ENCODE data around the gene LRMDA.

Gene LRMDA

DNA sequence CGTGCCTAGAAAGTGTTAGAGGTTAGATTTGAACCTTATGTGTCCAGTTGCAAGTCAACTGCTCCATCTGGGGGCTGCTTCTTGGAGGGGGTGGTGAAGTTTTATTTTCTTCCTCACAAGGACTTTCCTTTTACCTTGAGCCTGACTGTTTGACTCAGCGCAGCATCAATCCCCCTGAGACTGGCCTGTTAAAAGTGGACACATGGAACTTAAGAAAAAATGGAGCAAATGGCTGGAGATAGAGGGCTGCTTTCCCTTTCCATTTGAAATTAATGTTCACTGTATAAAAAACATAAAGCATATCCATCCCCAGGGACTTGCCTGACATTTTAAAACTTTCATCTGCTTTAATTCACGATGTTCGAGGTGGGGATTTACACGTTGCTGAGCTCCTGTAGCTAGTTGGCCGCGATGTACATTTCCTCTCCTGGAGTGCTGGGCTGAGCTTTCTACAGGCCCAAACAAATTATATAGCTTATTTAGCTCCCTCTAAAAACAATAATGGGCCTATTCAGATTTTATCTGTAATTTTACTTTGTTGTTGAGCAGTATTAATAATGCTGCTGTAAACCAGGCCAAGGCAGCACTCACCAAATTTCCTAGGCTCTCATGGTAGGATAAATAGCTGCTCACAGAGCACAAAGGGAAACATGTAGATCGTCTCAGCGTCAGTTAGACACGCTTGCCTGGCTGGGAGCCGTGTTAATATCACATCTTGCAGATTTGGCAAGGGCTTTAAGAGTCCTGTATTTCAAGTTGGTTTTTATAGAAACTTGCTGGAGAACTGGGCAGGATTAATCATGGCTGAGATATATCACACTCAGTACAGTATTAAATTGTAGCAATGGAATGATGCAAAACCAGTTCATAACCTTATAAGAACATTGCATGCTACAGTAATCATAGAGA, 251.5 kb downstream of the LRMDA start:
- peak in 1 of 2 experiments; percentile 44 for DNase-seq

DNA sequence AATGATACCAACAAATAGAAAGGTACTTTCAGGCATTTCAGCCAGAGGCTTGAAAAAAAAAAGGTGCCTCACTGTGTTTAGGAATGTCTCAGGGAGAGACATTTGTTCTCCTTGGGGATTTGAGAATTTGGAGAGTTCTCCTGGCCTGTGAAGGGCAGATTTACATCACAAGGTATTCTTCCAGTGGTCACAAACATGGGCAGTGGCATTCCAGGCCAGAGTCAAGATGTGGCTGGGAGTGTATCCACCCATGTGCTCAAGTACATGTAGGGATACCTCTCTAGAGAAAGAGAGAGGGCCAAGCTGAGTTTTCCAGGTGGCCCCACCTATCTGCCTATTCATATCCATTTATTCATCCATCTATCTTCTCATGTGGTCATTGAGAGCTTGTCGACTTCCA, 253.8 kb downstream of the LRMDA start:
- DNase-seq = no peak

GRCh38 chr10:75688506-75689300, 257.3 kb downstream of the LRMDA start:
- DNase-seq = no peak

- peak; percentile 26 to 32 for DNase-seq
Measured at GRCh38 chr10:75693489-75693888, 262.1 kb downstream of the LRMDA start.

- DNase-seq = peak; percentile 64 to 76
Measured at GRCh38 chr10:75694269-75694668, 262.8 kb downstream of the LRMDA start.

- peak; percentile 56 for DNase-seq
Measured at GRCh38 chr10:75694790-75695189, 263.4 kb downstream of the LRMDA start.

- DNase-seq = no peak
Measured at GRCh38 chr10:75695994-75696393, 264.6 kb downstream of the LRMDA start.

DNA sequence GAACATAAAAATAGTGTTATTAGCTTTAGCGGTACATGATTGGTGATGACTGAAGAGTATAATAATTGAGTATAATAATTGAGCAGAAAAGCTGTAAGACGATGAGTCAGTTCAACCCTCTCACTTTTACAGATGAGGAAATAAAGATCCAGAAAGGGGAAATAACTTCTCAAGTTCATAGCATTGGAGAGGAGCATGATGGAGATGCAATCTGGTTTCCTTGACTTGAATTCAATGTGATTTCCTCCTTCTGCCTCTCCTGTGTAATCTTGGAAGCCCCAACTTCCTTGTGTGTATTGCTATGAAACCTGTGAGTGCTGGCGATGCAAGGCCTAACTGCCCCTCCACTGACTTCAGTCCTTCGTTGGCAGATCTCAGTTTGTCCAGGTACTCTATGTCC, 265.1 kb downstream of the LRMDA start:
- no peak for DNase-seq

DNA sequence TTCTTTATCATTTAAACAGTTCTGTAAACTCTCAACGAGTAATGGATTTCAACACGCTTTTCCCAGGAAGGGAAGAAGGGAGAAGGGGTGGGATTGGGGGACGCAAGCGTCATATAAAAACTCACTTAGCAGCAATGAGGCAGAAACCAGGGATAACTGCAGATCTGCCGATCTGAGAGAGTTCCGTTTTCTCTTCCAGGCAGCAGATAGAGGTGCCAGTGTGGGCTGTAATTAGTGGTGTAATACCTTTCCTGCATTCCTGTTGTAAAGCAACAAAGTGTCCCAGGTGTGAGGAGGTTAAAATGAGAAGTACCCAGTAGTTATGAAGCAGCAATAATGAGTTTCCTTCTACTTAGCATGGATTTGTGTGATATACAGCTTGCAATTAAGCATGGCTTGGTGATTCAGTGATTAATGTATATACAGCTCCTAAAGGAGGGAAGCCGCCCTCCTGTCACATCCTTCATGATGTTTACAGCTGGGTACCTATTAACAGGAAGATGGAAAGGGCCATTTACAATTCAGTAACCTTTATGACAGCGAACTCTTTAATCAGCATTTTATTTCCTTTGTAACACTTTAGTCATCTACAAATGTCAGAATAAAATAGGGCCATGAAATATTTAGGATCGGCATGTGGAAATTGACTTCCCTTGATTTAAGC, 271.9 kb downstream of the LRMDA start:
- DNase-seq = peak; percentile 50 to 63

DNA sequence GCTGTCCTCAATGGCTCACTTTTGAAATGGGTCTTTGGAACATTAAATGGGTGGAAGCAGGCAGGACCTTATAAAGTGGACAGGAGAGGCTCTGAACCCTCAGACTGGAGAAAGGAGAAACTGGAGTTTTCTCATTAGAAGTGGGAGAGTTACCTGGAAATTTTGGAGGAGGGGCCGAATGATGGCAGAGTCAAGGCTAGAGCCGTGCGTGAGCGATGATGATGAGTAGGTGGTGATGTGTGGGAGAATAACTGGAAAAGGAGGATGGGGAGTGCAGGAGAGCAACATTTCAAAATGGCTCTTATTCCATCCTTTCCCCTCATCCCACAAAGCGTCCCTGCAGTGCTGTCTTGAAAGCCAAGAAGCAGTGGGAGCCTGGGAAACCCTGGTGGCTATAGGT, 274.0 kb downstream of the LRMDA start:
- DNase-seq = no peak

DNA sequence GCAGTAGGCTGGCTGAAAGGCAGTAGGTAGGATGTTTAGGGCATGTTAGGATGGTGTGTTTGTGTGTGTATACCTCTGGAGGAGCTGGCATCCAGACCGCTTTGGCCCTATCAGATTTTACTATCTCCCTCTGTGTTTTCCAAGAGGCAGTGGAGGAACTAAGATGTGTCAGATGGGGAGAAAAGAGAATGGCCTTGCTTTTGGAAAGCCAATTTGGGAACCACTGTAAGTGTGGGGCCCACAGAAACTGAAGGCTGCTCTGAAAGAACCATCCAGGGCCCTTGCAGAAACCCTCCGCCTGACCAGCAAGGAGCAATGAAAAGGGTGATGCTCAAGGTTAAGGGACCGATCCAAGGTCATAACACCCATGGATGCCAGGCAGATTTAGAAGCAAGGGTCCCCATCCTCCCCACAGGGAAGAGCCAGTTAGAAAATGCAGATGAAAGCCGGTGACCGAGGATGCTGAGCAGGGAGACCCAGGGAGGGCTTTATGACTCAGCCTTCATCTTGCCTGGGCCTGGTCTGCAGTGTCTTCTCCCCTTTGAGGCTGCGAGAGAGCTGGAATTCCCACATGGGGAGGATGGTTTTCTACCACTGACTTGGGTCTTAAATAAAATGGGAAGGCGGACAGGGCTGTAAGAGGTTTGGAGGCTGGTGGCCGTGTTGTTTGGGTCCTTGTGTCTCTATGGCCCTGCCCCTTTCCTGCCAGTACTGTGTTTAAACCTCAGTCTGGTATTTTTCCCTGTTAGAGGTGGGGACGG, 275.8 kb downstream of the LRMDA start:
- DNase-seq = peak in 1 of 2 experiments; percentile 50

GRCh38 chr10:75708060-75708459, 276.6 kb downstream of the LRMDA start:
- peak; percentile 54 to 62 for DNase-seq

- peak; percentile 79 to 86 for DNase-seq
Measured at GRCh38 chr10:75709245-75709644, 277.8 kb downstream of the LRMDA start.

GRCh38 chr10:75709811-75710210, 278.4 kb downstream of the LRMDA start:
- peak in 1 of 2 experiments; percentile 66 for DNase-seq

DNA sequence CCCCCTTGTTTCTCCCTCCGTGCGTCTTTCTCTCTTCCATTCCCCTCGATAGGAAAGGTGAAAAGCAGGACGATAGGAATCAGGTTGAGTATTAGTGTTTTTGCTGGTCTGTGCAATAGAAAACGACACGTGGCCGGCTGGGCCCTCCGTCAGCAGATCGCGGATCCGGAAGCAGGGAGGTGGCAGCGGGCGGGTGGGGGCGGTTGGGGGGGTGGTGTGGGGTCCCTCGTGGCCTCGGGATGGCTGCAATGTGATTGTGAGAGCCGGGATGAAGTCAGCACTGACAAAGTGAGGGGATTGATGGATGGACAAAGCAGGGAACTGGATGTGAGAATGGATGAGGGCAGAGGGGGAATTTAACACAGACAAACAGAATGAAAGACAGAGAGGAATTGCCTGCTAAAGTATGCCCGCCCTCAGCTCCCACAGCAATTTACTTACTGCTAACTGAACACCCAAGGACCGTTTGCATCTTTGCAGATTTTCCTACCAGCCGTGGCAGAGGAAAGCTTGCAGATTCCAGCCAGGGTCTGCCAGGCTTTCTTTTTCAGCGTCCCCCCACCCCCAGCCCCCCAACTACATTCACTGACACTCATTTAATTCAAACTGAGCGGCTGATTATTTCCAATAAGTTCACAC, 280.9 kb downstream of the LRMDA start:
- DNase-seq = peak; percentile 70 to 89

DNA sequence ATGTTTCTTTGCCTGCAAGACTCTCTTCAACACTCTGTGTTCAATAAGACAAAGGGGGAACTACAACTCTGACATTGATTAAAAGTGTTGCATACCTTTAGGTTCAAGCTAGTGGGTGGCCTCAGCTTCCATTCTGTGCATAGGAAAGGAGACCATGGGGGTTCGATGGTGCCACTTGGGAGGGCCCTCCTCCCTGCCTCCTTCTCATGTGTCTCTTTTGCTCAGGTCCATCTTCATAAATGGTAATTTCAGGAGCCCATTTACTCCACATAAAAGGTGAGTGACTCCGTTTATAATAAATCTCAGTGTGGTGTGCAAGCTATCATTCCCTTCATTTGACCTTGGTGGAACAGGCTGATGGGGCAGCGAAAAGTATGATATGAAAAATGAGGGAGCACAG, 285.1 kb downstream of the LRMDA start:
- no peak for DNase-seq

DNA sequence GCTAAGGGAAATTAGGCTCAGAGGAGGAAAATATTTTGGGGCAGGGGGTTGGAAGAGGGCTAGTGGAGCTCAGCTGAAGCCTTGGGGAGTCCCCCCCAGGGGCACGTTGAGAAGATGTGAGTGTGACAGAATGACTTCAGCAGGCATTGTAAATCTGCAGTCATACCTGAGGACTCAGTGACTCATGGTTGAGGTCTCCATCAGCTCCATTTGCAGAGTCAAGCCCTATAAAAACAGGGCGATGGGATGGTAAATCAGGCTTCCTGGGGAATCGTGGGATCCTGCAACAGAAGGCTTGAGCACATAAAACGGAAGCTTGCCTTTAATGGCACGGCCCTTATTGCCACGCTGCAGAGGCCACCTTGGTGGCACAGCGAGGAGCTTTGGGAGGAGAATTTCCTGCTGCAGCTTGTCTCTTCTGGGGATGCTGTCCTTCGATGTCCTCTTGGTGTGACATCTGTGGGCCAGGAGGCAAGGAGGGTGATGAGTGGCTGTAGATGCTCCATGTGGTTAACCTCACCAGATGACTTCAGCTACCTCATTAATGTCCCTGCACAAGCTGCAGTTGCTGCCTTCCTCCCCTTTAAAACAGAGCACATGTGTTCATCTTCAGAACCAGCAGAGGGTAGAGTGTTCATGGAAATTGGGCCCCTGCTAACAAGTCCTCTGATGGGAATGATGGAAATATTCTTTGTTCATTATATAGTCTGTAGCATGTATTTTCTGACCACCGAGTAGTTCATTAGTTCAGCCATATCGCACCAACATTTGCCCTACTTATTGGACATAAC, 285.9 kb downstream of the LRMDA start:
- DNase-seq = peak; percentile 79 to 83

DNA sequence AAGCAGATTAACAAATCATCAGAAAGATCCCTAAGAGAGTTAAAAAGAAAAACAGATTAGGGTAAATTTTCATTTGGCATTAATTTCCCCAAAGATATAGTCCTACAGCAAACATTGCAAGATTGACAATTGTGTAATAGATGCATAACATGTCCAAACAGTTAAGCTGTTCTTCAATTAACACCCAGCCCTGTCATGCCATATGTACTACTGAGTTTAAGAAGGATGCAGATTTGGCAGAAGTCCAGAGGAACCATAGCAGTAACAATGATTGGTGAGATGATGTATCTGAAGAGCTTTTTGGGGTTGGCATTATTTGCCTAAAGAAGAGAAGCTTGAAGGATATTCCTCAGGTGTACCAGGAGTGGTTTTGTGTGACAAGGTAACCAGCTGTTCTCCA, 287.6 kb downstream of the LRMDA start:
- peak in 1 of 2 experiments; percentile 7 for DNase-seq

- DNase-seq = no peak
Measured at GRCh38 chr10:75720157-75720556, 288.7 kb downstream of the LRMDA start.

GRCh38 chr10:75722020-75722419, 290.6 kb downstream of the LRMDA start:
- no peak for DNase-seq

GRCh38 chr10:75722609-75723008, 291.2 kb downstream of the LRMDA start:
- no peak for DNase-seq

Data from NCI-H526 (cell line).